H1 (cell line): ENCODE data around the gene WNT8B. TPM values are rescaled to one million over a fixed set of nuclear protein-coding genes. Genes with fewer than 3 reads are reported as not detected.

Experiments
- RFX5 ChIP-seq: IDR thresholded peaks from 2 replicates; pipeline ENCODE4 v1.6.1; 2011; ENCODE audit warnings: low read depth, low read length, improper control_type of control experiment, borderline replicate concordance
- SP2 ChIP-seq: IDR thresholded peaks from 2 replicates; pipeline ENCODE4 v1.6.1; 2012; ENCODE audit warnings: mild to moderate bottlenecking, low read length, inconsistent platforms
- polyA plus RNA-seq, 7 experiments: library from polyadenylated mRNA; depleted of rRNA in 3 of 7; stranded (reverse) in 5 of 7; unstranded in 2 of 7; fragments of >200 nt in 5 of 7; fragments of 200-250 nt in 2 of 7; gene quantifications; 1 replicate in 5 of 7; 2 replicates in 1 of 7; 4 replicates in 1 of 7; pipeline versions ENCODE4 v1.2.1 to v1.2.3, GENCODE V29; 2011 to 2013; ENCODE audit warnings: missing spikeins in 2 of 7, mixed read lengths in 2 of 7
- total RNA-seq: library from RNA; stranded (reverse); fragmentation: NEBNext Ultra II Directional; extraction: Animal tissue kit (Norgen Biotek cat#: 25700); gene quantifications from 2 replicates; pipeline ENCODE4 v1.2.1, GENCODE V29; 2021
- TF ChIP-seq, protein P1 (sequence below): IDR thresholded peaks from 2 replicates; pipeline ENCODE4 v1.6.1; 2012; ENCODE audit warnings: low read length, inconsistent platforms

The WNT8B gene
- total and polyA plus RNA-seq, 2 of the 8 experiments (the other 6 are each of a cell fraction or from before 2014, with no cell fraction given) = 0.20 to 0.67 TPM

DNA sequence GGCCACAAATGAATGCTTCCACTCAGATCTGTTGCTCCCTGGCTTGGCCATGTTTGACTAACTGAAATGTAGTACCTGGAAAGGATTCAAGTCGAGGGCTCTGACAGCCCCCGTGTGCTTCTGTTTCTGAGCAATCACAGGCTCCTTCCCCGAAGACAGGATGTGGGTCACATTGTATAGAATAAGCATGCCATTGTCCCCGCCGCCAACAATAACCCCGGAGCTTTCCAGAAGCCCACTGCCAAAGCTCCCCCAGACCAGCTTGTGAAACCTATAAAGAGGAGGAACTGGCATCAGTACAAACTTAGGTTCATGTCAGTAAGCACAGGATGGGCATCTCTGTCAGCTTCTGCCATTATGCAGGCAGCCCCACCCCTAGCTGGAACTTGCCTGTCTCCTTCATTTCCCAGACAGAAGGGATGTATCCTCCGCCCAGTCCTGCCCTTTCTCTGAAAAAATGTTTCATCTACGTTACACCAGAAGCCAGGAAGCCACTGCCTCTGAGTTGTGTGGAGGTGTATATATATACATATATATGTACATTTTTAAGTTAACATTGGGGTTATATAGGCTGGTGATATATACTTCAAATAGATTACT, 46.5 kb downstream of the WNT8B start (continued):
- TF ChIP-seq, protein P1, sequence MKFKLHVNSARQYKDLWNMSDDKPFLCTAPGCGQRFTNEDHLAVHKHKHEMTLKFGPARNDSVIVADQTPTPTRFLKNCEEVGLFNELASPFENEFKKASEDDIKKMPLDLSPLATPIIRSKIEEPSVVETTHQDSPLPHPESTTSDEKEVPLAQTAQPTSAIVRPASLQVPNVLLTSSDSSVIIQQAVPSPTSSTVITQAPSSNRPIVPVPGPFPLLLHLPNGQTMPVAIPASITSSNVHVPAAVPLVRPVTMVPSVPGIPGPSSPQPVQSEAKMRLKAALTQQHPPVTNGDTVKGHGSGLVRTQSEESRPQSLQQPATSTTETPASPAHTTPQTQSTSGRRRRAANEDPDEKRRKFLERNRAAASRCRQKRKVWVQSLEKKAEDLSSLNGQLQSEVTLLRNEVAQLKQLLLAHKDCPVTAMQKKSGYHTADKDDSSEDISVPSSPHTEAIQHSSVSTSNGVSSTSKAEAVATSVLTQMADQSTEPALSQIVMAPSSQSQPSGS = no peak
- TF ChIP-seq RFX5 (no peak), SP2 (no peak)
